CD4-positive, alpha-beta T cell treated with Interleukin-15 for 1 hour (primary cell): ENCODE results near the gene MYO5C.
A peak's percentile ranks its signal among the peaks of the same experiment; 100 is the strongest.

Source experiments
- DNase-seq: peaks from one replicate; pipeline ENCODE4 v3.0.0-alpha.2; 2020

MYO5C gene

DNA sequence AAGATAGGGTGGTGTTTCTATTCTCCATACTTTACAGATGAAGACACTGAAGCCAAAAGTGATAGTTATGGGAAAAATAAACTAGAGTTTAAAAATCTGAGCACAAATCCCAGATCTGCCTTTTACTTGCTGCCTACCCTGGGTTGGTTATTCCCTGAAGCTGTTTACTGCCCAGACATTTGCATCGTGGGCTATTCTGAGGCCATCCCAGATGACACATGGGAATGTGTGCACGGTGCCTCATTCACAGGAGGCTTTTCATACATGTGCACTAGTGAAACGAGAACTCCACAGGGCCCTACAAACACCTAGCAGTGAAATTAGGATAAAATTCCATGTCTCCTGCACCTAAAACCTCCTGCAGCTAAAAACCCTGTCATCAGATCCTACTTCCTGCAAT lies 17.5 kb downstream of the MYO5C start:
- no peak for DNase-seq

DNA sequence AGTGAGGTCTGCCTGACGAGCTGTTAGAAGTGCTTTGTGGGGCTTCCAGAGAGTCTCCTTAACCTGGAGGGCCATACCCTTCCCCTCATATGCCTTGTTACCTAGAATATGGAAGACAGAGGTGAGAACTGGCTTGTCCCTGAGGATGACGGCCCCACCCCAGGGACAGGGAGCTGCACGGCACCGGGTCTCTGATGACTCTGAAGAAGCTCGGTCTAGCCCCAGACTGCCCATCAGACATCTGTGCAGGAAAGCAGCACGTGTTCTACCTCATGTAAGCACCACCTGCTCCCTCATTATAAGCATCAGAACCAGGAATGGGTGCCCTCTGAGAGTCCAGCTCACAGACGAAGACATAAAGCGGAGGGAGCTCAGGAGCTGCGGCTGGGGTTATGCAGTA lies 18.0 kb downstream of the MYO5C start:
- DNase-seq = no peak

DNA sequence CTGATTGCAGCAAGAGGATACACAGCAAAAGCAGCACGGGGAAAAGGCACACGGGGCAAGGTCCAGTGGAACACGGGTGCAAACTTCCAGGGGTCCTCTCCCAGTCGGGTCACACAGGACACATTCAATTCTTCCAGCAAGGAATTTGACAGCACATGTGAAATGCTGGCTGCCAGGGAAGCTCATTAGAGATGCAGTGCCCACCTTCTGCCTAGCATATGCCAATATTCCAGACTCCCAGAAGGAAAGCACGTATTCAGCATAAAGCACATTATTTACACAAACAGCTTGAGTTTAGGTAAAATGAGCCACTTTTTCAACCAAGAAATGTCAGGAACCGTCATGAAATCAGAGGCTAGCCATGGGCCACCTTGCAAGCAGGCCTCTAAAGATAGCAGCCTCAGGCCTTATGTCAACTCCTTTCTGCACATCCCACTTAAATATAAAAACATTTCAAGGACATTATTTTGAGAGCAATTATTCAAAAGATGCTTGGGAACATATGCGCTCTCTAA lies 19.3 kb downstream of the MYO5C start:
- no peak for DNase-seq

DNA sequence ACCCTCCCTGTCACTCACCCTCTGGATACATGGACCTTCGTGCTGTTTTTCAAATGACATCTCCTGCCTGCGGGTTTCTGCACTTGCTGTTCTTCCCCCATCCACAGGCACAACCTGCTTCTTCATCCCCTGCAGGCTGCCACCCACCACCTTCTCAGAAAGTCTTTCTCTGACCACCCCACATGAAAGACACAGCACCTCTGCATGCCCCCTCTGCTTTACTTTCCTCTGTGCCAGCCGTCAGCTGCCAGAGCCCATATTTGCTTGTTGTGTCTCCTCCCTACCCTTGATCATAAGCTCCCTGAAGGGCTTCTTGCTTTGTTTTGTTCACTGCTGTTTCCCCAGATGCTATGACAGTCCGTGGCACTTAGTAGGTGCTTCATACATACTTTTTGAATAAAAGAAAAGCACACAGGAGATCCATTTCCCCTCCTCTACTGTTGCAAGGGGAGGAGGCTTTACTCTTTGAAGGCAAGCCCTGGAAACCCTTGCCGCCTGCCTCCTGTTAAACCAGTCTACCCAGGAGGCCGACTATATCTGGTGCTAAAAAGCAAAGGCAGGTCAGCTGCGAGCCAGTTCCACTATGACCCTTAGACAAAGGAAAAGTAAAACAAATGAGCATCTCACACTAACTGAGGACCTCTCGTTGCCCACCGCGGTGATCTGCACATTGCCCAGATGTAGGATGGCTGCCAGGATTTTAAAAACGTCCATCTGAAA lies 31.9 kb downstream of the MYO5C start:
- DNase-seq = no peak

DNA sequence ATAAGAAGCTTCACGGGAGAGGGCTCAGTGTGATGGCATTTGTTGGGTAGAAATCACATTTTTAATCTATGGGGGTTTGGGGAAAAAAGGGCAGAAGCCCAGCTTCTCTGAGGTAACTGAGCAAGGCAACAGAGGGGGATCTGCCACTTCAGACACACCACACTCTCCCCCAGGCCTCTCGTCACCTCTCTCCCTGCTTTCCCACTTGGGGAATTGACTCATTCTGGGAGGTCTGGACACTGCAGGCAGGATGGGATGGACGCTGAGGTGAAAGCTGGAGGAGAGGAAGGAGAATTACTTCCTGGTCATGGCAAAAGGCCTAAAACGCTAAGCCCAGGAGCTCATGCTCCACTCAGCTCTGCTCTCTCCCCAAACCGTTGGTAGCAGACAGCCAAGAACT lies 33.2 kb downstream of the MYO5C start:
- no peak for DNase-seq

DNA sequence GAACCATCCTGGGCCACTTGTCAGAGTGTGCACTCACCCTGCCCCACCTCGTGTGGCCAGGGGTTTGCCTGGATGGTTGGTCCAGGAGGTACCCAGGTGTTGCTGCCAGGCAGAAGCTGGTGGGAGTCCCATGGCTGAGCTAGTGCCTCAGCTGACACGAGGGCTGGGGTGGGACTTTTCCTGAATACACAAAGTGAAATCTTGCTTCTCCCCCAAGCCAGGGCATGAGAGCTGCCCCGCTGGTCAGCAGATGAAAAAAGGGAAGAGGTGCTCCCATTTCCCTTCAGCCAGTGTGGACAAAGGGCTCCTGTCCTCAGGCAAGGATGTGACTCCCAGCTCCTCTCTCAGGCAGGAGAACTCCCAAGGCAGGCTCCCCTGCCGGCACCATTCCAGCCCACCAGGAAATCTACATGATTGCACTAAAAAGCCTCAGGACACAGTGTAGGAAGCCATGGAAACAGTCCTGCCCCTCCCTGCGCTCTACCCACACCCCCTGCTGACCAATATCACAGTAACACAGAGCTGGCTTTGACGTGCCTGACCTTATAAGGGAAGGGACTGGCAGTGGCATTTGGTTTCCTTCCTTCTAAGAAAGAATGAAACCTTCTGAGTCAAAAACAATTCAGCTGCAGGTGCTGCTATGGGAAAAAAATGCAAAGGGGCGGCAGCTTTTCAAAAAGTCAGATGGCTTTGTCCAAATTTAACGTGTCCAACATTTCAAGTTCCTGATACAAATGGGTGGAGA lies 33.9 kb downstream of the MYO5C start:
- peak; percentile 67 for DNase-seq

DNA sequence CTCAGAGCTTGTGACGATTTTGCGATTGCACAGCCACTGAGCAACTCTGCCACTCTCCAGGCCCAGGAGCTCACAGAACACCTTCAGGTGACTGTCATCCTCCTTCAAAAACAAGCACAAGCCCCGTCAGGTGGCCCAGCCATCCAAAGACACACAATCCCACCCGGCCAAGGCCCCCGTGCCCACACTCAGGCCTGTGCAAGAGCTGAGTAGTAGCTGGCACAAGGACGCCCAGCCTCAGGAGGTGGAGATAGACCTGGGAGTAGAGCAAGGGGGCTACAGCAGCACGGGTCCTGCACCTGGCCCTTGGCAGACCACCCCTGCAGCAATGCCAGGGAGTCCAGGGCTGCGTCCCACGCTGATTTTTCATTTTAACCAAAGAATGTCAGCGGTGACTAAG lies 34.6 kb downstream of the MYO5C start:
- no peak for DNase-seq

DNA sequence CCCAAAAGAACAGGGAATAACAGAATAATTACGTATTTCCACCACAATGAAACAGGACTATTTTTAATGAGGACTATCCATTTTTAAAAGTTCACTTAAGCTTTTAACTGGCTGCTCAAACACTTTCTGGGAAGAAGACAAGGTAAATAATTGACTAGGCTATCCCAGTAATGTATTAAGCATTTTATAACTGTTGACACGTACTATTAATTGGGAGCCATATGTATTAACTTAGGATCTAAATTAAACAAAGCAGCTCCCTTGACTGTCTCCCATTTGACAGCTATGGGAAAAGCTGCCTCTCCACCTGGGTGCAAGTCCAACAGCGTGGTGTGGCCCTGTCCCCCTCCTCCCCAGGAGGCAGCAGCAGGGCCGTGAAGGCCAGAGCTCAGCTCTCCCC lies 36.1 kb downstream of the MYO5C start:
- DNase-seq = no peak

DNA sequence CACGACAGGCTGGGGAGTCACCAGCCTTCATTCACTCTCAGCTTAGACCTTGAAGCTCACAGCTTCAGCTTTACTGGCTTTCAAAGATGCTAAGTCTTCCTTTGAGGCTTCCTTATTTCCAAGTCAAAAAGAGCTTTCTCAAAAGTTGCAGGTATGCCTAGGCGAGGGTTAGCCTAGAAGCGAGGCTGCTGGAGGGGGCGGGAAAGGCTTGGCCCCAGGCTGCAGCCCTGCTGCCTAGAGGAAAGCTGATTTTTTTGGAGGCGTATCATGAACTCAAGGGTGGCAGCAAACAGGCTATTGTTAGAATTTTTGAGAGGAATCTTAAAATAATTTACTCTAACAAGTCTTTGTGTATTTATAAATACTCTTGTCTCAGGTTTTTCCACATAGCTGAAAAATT lies 37.1 kb downstream of the MYO5C start:
- DNase-seq = no peak

DNA sequence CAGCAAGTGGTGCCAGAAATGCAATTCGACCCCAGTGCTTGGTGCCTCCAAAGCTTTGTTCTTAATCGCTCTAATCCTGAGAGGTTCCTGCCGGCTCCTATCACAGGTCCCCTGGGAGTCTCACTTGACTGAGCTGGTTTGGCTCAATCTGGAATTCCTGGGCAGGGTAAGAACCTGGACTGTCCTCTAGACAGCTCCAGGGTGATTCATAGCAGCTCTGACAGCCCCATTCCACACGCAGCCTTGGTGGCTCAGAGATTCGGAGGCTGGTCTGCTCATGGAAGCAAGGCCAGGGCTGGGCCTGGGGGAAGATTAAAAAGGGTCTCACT lies 37.9 kb downstream of the MYO5C start:
- no peak for DNase-seq

DNA sequence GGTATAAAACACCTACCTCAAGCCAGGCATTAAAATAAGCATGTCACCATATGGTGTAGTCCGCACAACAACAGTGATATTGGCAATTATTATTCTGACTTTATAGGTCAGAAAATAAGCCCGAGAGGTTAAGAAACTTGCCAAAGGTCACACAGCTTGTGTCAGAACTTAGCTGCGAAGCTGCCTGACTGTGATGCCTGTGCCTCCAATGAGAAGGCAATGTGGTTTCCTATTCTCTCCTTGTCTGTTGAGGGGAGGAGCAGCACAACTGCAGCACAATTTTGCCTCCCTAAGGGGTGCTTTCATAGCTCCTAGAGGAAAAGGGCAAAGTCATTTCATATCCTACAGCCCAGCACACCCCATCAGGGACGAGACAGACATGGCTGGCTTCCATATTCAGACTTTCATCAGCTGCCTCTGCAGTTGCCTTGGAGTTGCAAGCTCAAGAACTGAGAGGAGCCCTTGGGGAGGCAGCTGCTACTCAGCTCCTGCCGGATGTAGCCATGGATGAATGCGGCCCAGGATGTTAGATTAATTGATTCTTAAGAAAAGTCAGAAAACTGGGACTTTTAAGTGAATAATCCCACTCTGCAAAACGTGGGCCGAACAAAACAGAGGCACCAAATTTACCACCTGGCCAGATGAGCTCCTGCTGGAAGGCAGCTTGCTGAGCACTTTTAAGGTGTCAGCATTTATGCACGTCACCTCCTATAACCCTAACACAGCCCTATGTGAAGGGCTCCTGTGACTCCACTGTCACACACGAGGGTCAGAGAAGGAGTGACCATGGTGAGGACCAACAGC lies 38.5 kb downstream of the MYO5C start:
- DNase-seq = no peak

DNA sequence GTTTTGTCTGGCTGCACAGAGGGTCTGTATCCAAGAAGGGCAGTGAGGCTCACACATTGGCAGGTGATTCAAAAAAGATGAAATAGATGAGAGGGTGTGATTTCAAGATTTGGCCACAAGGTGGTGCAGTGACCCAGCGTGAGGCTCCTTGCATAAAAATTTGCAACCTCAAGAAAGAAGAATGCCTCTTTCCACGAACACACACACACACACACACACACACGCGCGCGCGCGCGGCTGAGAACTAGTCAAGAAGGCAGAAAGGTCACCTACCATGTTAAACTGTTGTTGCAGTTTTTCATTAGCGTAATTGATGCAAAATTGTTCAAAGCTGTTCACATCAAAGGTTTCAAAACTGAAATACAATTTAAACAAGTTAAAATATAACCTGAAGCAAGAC lies 39.2 kb downstream of the MYO5C start:
- DNase-seq = peak; percentile 77

DNA sequence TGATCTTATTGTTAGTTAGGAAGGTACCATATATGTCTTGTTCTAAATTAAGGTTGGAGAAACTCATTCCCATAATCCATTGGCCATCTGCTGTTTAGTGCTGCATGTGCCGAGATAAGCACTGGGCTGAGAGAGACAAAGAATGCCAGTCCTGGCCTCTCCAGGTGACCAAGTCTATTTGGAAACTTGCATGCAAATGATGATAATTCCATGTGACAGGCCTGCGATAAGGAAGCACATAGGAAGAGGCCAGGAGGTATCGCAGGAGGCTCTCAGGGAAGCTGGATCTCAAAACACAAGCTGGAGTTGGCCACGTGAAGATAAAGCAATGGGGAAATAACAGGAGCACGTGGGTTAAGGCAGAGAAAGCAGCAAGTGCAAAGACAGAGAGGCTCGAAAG lies 39.7 kb downstream of the MYO5C start:
- no peak for DNase-seq

DNA sequence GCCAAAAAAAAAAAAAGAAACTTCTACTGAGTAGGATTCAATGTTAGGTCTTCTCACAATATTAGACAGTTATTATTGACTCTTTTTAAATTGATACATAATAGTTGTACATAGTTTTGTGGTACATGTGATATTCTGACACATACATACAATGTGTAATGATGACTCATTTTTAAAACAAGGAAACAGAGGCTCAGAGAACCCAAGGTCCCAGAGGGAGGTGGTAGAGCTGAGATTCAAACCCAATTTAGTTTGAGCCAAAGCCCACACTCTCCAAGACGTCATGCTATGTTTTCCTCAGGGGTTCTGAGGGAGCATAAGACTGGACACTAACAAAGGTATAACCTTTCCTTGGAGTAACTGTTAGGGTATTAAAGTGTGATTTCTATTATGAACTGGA lies 40.6 kb downstream of the MYO5C start:
- DNase-seq = no peak

DNA sequence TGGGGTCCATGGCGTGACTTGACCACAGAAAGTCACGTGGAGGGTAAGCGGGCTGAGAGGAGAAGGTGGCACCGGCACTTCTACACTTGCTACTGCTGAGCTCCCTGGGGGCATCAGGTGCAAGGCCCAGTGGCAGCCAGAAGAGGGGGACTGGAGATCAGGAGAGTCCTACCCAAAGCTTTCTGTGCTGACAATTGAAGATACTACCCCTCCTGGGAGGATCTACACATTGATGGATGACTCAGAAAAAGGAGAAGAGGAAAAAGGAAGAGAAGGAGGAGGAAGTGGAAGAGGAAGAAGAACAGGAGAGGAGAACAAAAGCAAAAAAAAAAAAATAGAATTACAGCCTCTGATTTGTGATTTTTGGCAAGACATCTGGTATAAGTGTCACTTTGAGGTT lies 41.2 kb downstream of the MYO5C start:
- DNase-seq = no peak

DNA sequence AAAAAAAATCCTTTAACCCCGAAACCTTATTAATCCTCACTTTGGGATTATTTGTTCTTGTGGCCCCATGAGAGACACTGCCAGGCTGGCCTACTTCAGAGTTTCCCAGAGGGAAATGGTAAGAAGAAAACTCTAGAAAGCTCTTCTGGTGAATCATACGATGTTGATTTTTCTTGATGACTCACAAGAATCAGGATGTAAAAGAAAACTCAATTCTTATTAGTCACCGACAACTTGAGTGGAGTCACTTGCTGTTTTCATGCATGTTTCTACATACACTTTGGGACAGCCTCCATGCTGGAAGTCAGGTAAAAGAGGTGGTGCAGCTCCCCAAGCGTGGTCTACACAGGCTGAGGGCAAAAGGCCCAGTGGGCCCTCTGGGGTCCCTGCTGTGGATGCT lies 42.8 kb downstream of the MYO5C start:
- no peak for DNase-seq

DNA sequence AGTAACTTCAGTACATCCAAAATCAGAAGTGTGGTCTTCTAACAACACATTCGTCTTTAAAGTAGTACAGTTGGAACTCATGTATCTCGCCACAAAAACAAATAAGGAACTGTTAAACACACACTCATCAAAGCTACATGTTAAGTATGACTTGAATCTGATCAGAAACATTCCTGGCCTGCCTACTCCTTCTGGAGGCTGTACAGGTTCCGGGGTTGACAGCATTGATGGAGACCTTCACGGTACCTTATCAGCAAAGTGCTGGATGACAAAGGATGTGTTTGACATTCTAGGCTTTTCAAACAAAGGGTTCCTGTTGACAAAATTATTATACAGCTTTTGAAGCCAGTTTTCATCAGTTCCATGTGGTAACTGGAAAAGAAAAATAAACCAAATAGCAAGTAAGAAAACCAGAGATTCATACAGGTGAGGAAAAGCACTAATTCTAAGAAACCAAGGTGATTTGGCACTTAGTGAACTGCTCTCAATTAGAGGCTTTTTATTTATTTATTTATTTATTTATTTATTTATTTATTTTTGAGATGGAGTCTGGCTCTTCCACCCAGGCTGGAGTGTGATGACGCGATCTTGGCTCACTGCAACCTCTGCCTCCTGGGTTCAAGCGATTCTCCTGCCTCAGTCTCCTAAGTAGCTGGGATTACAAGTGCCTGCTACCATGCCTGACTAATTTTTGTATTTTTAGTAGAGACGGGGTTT lies 44.3 kb downstream of the MYO5C start:
- DNase-seq = no peak

DNA sequence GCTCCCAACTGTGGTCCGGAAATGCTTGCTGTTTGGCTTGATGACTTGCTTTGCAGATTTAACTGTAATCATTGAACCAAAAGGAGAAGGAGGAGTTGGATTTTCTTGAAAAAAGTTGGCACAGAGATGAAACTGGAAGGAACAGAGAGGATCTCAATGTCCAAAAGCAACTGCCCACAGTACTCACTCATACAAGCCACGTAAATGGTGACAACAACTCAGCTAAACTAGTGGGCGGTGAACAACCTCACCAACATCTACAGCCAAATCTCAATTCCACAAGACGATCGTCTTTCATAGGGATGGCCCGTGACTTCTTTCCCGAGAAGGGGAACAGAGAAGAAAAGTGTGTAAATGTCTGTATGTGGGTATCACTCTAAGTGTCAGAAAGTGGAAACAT lies 48.1 kb downstream of the MYO5C start:
- no peak for DNase-seq

DNA sequence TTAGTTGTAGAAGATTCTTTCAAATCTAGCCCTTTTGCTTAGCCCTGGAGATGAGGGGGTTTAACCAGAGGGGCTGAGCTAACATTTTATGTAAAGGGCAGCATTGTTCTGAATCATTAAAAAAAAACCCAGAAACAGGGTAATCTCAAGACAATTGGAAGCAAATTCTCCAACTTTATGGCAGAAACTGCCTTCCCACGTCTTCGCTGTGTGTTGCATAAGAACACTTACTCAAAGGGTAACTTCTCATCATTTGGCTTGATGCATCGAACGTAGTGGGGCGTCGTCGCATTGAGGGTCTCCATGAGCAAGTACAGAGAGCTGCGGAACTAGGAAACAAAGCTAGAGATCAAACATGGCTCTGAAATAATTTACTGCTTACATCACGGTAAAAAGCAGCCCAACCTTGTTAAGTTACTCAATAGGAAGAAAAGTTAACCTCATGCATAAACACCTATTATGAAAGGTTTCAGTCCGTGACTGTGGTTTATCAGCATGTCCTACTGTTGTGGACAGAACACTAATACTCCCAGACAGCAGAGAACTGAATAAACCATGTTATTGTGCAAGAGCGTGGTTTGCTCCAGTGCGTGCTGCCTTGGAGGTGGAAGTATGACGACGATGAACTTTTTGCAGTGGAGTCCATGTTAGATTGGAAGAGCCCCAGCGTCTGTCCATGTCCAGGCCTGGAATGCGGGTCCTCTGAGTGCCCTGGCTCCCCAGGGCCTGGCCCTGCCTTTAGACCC lies 48.7 kb downstream of the MYO5C start:
- peak; percentile 30 for DNase-seq

DNA sequence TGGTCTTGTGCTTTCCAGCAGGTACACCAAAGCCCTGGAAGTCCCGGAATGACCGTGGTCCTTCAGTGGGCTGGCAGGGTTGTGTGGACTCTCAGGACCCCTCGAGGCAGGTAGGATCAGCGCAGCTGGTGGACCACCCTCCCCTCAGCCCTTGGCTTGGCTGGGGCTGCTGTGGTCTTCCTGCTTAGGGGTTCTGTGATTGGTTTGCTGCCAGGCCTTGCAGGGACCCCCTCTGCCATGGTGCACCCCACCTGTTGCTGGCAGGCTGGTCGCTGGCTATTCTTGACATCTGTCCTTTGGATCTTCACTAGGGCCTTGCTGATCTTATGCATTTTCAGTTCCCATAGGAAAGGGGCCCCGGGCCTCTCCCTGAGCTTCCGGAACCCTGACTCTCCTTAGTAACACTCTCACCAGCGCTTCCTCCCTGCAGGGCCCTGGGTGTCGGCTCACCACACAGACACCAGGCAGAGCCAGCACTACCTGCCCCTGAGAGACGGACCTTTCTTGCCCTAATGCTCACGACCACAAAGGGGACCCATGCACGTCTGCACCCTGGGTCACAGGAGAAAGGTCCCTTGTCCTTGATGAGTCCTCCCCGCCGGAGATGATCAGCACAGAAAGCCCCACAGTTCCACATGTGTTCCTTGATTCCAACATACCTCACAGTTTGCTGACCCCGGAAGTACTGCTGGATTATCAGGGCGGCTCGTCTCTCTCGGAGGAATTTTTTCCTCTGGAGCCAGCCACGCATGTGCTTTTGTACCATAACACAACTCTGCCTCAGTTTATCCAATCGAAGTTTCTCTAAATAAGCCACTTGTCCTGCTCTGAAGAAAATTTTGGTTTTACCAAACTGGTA lies 51.7 kb downstream of the MYO5C start:
- no peak for DNase-seq

DNA sequence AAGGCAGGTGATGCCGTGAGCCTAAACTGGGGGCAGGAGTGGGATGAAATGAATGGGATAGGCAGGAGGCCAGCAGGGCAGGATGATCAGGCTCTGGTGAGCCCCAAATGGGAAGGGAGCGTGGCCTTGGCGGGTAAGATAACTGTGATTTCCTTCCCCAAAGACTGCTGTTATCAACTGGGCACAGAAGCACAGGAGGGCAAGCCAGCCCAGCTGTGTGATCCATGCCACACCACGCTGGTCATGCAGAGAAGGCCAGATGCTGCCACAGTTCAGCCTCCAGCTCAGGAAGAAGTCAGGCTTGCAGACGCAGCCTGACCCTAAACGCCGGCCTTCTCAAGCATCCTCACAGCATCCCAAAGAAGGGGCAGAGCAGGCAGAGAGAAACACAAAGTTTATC lies 52.3 kb downstream of the MYO5C start:
- DNase-seq = no peak
